AG04449 (cell line): Measurements from ENCODE around the gene CACNA2D1.

ENCODE experiments used
- CTCF ChIA-PET: fragments of 350-600 bp; formaldehyde crosslinking; extraction: SDS; loops from one replicate; lab custom pipeline; 2021; ENCODE audit warnings: antibody characterized with exemption; lab: Yijun Ruan, JAX
- POLR2A ChIA-PET: fragments of 400-600, 350-600 bp; formaldehyde crosslinking; extraction: SDS; loops from one replicate; lab custom pipeline; 2020; ENCODE audit warnings: antibody characterized with exemption, inconsistent platforms; lab: Yijun Ruan, JAX
- DNase-seq: peaks from one replicate; pipeline ENCODE4 v3.0.0-alpha.2; 2010; ENCODE audit warnings: low read depth, low spot score
- H3K4me3 ChIP-seq: 2 replicates; pipeline ENCODE4 v1.5.1; 2011; ENCODE audit warnings: low read depth, mild to moderate bottlenecking, control low read depth, low read length
- CTCF ChIP-seq: IDR thresholded peaks from one replicate; pipeline ENCODE4 v1.5.1; 2011; ENCODE audit warnings: mild to moderate bottlenecking, moderate library complexity, low read length, control low read depth, inconsistent platforms; ENCODE audit not compliant: insufficient read depth; ENCODE audit errors: missing control alignments

The CACNA2D1 gene

GRCh38 chr7:81944058-81944457 is 499.5 kb downstream of the CACNA2D1 start:
- CTCF ChIA-PET: interaction anchor here (1.0 kb wide), 1 partner anchor 786 kb away, joined by 3 read pairs; no protein-coding TSS in a partner anchor
- no peak overlapping the region for H3K4me3 ChIP-seq
- TF ChIP-seq CTCF: no peak
- POLR2A ChIA-PET: no interaction called here
- DNase-seq: no peak

- no peak overlapping the region for H3K4me3 ChIP-seq
- no peak for DNase-seq
- POLR2A ChIA-PET: no interaction called here
- TF ChIP-seq CTCF: no peak
- CTCF ChIA-PET: no interaction called here
Observed at GRCh38 chr7:81937091-81937490, 506.5 kb downstream of the CACNA2D1 start.

GRCh38 chr7:81934596-81935301 is 508.8 kb downstream of the CACNA2D1 start:
- TF ChIP-seq CTCF: no peak
- CTCF ChIA-PET: no interaction called here
- no peak overlapping the region for H3K4me3 ChIP-seq
- POLR2A ChIA-PET: no interaction called here
- DNase-seq: no peak

- DNase-seq: no peak
- POLR2A ChIA-PET: no interaction called here
- no peak for TF ChIP-seq CTCF
- CTCF ChIA-PET: interaction anchor here (0.7 kb wide), 1 partner anchor 84 kb away, joined by 3 read pairs; no protein-coding TSS in a partner anchor
- no peak overlapping the region for H3K4me3 ChIP-seq
Observed at GRCh38 chr7:81932936-81933335, 510.6 kb downstream of the CACNA2D1 start.

- no peak overlapping the region for H3K4me3 ChIP-seq
- ChIA-PET POLR2A (no interaction called here), CTCF (no interaction called here)
- no peak for TF ChIP-seq CTCF
- DNase-seq: peak; percentile 14
Observed at GRCh38 chr7:81929386-81929785, 514.2 kb downstream of the CACNA2D1 start.

DNA sequence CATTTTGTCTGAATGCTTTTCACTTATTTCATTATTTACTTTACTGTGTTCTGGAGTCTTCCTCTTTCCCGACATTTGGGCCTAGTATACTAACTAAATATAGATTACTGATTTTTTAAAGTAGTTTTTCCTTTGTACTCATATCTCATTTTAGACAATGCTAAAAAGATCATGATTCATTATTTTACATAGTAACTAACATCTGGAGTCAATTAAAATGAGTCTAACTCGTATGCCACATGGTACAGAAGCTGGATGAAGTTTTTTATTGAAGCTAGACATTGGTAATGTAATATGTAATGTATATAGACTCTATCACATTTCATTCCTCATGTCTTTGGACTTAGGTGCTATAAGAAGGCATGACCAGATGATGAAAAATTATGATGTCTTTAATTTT is 517.4 kb downstream of the CACNA2D1 start:
- ChIA-PET POLR2A (no interaction called here), CTCF (no interaction called here)
- TF ChIP-seq CTCF: no peak

More for the DNA sequence above, 517.4 kb downstream of the CACNA2D1 start:
- DNase-seq: no peak
- H3K4me3 ChIP-seq: no peak overlapping the region
